GM18502 (cell line): ENCODE measurements around the gene TGM4.
"Not testable (repeated sequence)": the region's sequence is repeated elsewhere in the genome, so short reads cannot be mapped to it uniquely, and the experiment has no call there.

ENCODE experiments used
- ATAC-seq: cut with Tn5 transposase; IDR thresholded peaks from one replicate; pipeline ENCODE4 v1.9.1; 2021; ENCODE audit warnings: mild to moderate bottlenecking; ENCODE audit not compliant: unreplicated experiment, poor library complexity

TGM4 gene

DNA sequence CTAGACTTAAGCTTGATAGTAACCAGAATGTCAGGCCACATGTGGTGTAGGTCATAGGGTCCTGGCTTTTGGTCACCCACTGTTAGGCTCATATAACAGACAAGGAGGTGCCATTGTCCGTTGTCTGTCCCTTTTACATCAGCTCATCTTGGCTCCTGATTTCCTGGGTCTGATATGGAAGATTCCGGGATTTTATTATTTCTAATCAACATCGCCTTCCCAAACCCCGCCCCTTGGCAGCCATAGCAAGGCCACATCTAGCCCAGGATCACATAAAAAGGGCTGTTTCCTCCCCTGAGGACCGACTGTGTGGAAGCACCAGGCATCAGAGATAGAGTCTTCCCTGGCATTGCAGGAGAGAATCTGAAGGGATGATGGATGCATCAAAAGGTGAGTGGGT, at the start of gene TGM4:
Gene TGM4, plus strand, starts transcription at position 301 of the 400 bp plus-strand sequence. Its CDS starts 71 bp downstream, at position 372.
- ATAC-seq: no peak

DNA sequence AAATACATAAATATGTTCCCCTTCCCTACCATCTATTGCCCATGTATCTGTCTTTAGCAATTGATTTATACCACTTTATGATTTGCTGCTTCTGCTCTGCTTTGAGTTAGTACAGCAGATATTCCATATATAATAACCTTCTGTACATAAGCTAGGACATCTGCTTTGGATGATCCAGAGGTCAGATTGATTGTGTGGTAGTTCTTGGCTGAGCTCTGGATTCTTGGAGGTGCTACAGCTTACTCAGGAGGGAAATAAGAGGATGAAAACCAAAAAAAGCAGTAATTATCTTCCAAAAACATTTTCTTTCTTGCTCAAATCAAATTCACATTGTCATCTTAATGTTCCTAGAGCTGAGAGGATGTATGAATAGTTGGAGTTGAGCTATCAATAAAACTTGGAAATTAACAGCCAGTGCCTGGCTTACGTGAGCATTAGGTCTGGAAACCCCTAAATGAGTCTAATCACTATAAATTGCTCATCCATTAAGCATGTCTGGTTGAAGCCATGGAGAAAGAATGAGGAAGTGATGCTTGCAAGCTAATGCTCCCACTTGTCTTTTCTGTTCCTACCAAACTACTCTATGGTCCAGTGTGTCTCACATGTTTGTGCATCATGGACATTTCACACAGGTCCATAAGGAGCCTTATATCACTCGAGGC, 49.0 kb upstream of the TGM4 start:
- ATAC-seq: no peak

DNA sequence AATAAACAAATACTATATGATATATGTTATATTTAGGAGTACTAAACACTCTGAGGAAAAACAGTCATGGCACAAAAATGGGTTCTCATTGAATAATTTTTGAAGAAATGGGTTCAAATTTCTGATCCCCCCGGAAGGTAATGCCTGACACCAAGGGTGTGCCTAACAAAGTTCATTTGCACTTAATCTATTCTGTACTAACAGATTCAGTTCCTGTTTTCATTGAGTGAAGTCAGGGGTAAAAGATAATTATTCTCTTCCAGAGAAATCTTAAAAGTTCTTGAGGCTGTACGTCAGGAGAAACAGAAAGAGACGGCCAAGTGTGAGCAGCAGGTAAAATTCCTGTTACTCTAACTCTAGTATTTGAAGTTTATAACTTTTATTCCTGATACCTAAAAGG, 47.2 kb upstream of the TGM4 start:
- ATAC-seq: no peak

DNA sequence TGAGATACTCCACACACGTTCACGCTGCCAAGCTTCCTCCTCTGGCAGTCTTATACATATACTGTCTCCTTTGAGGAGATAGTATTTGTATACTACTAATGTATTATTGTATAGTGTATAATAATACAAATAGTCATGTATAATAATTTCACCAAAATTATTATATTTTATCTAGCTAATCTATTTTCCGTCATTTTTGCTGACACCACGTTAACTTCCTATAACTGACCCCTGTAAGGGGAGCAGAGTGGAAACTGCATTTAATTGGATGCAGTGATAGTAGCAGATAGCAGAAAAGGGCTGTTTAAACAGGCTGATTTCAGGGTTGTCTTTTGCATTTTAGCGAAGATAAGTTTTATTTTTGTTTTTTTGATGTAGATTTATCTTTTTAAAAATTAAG, 43.2 kb upstream of the TGM4 start:
- ATAC-seq: no peak

DNA sequence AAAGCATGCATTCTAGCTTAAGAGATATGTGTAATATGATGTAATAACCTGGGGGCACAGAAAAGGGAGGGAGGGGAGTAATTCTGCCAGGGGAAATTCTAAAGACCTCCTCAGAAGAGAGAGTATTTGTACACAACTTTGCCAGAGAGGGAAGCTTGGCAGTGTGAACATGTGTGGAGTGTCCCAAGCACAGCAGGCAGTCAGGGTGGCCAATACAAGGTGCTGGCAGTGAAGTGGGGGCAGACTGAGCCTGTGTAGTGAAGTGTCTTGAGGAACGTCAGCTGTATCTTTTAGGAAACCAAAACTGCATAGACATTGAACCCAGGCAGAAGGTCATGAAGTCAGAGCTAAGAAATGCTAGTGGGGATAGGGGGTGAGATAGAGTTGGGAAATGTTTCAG, 42.4 kb upstream of the TGM4 start:
- ATAC-seq: no peak

DNA sequence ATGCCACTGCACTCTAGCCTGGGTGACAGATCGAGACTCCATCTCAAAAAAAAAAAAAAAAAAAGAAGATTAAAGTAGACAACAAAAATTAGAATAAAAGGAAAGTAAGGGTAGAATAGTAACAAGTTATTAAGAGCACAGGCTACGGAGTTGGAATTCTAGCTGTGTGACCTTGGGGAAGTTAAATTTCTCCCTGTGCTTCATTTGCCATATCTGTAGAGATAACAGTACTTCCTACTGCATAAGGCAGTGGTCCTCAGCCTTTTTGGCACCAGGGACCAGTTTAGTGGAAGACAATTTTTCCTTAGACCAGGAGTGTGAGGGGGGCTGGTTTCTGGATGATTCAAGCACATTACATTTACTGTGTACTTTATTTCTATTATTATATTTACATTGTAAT, 41.4 kb upstream of the TGM4 start:
- no peak for ATAC-seq

DNA sequence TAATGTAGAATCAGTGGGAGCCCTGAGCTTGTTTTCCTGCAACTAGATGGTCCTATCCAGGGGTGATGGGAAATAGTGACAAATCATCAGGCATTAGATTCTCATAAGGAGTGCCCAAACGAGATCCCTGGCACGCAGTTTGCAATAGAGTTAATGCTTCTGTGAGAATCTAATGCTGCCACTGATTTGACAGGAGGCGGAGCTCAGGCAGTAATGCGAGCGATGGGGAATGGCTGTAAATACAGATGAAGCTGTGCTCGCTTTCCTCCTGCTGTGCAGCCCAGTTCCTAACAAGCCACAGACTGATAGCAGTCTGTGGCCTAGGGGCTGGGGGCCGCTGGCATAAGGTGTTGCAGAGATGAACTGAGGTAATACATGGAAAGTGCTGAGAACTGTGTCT, 41.0 kb upstream of the TGM4 start:
- no peak for ATAC-seq

- ATAC-seq: no peak
Measured at GRCh38 chr3:44835684-44836083, 38.7 kb upstream of the TGM4 start.

- ATAC-seq: no peak
Measured at GRCh38 chr3:44842376-44842775, 32.0 kb upstream of the TGM4 start.

DNA sequence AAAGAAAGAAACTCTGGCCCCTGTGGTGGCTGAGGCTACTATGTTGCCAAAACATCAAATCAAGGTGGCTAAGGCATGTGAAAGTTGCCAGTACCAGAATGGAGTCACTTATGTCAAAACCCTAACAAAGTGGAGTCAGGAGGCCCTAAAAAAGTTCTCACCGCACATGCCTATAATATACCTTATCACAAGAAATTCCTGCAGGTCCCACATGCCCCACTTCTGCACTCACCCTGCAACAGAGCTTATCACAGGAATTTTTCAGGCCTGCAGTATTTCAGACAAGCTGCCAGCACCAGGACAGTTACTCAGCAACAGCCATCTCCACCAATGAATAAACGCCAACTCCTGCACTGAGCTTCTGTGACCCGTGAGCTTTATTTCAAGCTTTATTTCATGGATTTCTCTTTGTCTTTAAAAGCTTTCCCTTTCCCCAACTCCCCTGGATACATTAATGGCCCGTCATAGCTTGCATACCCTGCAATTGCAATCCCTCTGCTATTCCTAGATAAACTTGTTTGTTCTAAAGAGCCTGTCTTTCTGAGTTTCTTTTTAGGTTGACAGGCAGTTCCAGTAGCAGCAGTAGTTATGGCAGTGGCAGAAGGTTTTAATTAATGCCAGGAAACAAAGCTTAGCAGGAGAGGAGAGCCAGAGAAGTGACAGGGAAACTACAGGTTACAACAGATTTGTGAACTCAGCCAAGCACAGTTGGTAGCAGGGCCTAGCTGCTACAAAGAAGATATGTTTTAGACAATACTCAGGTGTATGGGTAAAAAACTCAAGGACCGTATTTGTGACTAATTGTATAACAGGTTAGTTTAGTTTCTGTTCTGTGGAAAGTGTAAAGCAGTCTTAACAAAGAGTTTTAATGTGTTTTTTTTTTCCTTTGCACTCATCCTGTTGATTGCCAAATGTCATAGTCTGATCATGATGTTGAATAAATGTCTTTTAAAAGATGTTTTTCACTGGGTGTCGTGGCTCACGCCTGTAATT, 28.6 kb upstream of the TGM4 start:
- no peak for ATAC-seq

DNA sequence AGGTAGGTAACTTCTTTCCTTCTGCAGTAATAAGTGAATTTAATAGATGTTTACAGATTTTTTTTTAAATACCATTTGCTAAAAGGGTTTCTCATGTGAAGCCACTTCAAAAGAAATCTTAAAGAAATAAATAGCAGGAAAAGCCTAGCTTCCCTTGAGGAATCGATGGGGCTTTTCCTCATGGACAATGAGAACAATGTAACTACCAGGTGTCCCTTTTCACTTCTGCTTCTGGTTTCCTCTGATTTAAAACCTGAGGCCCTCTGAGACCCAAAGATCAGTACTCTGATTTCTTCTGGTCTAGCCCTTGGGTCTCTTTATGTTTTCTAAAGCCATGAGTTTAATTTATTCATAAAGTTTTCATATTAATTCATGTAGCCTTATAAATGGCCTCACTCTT, 25.8 kb upstream of the TGM4 start:
- ATAC-seq: no peak

- not testable (repeated sequence) for ATAC-seq
Measured at GRCh38 chr3:44856663-44857062, 17.7 kb upstream of the TGM4 start.

DNA sequence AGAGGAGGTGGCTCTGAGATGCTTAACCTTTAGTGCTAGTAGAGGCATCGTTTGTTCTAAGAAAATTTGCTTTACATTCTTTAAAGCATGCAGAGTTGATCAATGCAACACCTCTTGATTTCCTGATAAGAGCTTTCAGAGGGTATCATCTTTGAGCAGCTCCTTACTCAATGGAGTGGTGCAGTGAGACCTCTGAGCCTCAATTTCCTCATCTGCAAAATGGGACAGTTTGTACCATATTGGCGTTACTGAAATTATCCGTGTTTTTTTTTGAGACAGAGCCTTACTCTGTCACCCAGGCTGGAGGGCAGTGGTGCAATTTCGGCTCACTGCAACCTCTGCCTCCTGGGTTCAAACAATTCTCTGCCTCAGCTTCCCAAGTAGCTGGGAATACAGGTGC, 14.3 kb upstream of the TGM4 start:
- ATAC-seq: no peak

DNA sequence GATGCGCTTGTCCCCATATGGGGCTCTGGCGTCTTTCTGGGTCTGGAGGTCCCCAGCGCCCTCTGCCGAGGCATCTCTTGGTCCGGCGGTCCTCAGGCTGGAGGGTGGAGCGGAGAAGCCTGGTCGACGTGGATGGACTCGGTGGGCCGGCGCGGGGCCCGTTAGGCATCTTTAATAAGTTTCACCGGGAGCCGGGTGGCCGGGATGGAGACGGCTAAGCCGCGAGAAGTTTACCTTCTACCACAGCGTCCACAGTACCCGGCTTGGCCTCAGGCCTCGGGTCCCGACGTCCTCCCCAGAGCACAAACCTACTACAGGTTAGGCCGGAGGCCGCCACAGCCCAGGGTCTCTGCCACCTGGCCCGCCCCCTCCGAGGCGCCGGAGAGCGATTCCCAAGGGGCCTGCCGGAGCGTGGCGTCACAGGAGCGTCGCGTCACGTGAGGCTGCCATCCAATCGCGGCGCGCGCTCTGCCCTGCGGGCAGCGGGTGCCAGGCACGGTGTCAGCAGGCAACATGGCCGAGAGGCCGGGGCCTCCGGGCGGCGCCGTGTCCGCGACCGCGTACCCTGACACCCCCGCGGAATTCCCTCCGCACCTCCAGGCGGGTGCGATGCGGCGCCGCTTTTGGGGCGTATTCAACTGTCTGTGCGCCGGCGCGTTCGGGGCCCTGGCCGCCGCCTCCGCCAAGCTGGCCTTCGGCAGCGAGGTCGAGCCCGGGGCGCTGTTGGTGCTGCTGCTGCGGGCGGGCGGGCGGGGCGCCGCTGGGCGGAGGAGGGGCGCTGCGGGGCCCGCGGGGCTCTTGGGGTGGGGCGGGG, 12.8 kb upstream of the TGM4 start, which contains the start of gene TMEM42:
Gene TMEM42, plus strand, starts transcription at position 501 of the 814 bp plus-strand sequence. Its CDS starts 13 bp downstream, at position 514.
- ATAC-seq: peak; percentile 96

DNA sequence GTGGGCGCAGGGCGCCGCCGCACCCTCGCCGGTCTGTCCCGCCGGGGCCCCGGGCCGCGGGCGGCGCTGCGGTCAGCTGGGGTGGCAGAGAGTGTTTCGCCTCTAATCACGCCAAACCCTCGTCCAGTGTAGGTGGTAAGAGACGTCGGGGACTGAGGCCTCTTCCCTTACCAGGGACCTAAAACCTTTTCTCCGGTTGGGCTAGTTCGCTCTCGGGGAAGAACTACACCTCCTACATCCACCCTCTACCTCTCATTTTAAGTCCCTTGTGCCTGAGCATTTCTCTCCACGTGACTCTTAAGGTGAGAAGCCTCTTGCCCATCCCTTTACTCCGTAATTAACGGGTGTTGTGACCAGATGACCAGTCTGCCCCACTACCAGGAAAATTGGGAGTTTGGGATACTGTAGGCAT, 12.2 kb upstream of the TGM4 start:
- ATAC-seq: peak; percentile 38

GRCh38 chr3:44865272-44866035, 9.0 kb upstream of the TGM4 start:
- ATAC-seq: no peak

DNA sequence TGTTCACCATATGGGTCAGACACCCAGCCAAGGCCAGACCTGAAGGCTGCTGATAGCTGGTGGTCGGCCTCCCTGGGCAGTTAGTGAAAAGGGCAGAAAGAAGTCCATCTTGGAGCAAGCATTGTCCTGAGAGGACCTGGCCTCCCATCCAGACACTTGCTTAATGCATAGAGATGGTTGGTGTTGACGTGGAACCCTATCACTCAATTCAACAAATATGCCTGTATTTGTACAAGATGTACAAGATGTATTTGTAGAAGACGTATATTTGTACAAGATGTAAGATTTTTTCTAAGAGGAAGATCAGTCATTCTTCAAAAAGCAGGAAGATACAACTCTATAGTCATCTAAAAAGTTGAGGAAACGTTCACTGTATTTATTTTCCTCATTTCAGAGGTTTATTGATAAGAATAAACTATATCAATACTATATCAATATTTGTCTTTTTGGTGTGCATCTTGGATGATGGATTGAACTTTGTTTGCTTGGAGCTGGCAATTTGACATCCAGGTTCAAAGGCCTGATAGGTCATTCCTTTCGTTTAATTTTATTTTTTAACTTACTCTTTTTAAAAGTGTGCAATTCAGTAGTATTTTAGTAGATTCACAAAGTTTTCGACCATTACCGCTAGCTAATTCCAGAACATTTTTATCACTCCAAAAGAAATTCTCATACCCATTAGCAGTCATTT, 6.8 kb upstream of the TGM4 start:
- no peak for ATAC-seq

DNA sequence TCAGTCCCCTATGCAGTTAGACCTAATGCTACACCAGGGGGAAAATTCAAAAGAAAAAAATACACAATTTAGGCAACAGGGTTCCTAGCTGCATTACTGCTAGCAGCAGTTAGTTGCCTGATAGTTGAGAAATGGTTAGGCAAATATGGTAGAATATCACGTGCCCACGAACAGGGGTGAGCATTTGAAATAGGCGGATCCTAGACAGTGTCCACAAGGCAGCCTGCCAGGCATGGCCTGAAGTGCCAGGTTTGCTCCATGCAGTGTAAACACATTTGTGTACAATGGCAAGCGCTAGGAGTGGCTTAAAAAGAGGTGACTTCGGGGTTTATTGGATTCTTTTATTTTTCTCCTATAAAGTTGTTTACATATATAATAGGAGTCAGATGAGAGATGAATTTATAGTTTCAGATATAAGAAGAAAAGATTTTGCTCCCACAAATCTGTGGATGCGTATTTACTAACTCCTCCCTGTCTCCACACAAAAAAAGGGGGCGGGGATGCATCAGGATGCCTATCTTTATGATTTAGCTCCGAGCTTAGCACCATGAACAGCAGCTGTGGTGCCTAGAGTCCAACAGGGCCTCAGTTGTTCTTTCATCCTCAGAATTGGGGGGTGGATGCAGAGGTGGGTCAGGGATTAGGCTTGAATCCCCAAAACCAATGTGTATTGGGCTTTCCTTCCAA, 3.9 kb upstream of the TGM4 start:
- ATAC-seq: no peak

DNA sequence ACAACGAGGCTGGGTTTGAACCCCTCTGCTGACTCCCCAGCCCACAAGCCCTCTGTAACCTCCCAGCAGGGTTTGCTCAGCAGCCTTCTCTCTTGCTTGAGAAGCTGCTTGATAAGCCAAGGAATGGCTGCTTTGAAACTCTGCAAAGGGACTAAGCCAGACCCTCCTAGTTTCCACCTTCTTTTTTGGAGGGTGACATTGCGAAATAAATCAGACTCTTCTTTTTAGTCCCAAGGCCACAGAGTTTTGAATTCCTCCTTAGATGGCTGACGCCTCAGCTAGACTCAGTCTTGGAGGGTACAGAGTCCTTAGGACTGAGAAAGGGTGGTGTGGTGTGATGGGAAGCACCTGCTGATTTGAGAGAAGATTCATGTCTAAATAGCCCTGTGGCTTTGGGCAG, 1.2 kb downstream of the TGM4 start:
- no peak for ATAC-seq
